ENCODE results near the gene LRRC10B.

GRCh38 chr11:61511383-61511782 is 2.8 kb downstream of the LRRC10B start:
- TF ChIP-seq, protein P1, sequence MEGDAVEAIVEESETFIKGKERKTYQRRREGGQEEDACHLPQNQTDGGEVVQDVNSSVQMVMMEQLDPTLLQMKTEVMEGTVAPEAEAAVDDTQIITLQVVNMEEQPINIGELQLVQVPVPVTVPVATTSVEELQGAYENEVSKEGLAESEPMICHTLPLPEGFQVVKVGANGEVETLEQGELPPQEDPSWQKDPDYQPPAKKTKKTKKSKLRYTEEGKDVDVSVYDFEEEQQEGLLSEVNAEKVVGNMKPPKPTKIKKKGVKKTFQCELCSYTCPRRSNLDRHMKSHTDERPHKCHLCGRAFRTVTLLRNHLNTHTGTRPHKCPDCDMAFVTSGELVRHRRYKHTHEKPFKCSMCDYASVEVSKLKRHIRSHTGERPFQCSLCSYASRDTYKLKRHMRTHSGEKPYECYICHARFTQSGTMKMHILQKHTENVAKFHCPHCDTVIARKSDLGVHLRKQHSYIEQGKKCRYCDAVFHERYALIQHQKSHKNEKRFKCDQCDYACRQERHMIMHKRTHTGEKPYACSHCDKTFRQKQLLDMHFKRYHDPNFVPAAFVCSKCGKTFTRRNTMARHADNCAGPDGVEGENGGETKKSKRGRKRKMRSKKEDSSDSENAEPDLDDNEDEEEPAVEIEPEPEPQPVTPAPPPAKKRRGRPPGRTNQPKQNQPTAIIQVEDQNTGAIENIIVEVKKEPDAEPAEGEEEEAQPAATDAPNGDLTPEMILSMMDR (IDR thresholded peaks at IDR 0.05 in 2 of 3, conservative IDR thresholded peaks at IDR 0.05 in 1 of 3; ENCODE audit: borderline replicate concordance in 1 of 3, insufficient read depth in 1 of 3, low read depth in 2 of 3, low read length in 2 of 3): no peak
- TF ChIP-seq POLR2A (IDR thresholded peaks at IDR 0.05; ENCODE audit: borderline replicate concordance, extremely low read depth, insufficient read depth, insufficient read length) (no peak), SP1 (IDR thresholded peaks at IDR 0.05; ENCODE audit: low read depth) (no peak), EZH2 (IDR thresholded peaks at IDR 0.05) (no peak), TCF7L2 (IDR thresholded peaks at IDR 0.05; ENCODE audit: borderline replicate concordance, extremely low read depth, insufficient read depth, insufficient read length) (no peak), ELF1 (IDR thresholded peaks at IDR 0.05; ENCODE audit: borderline replicate concordance, low read depth) (no peak), POLR2AphosphoS5 (IDR thresholded peaks at IDR 0.05; ENCODE audit: low read depth, low read length) (no peak), EZH2phosphoT487 (IDR thresholded peaks at IDR 0.05; ENCODE audit: borderline replicate concordance) (no peak), JUND (IDR thresholded peaks at IDR 0.05) (no peak)
- TF ChIP-seq, protein P2, sequence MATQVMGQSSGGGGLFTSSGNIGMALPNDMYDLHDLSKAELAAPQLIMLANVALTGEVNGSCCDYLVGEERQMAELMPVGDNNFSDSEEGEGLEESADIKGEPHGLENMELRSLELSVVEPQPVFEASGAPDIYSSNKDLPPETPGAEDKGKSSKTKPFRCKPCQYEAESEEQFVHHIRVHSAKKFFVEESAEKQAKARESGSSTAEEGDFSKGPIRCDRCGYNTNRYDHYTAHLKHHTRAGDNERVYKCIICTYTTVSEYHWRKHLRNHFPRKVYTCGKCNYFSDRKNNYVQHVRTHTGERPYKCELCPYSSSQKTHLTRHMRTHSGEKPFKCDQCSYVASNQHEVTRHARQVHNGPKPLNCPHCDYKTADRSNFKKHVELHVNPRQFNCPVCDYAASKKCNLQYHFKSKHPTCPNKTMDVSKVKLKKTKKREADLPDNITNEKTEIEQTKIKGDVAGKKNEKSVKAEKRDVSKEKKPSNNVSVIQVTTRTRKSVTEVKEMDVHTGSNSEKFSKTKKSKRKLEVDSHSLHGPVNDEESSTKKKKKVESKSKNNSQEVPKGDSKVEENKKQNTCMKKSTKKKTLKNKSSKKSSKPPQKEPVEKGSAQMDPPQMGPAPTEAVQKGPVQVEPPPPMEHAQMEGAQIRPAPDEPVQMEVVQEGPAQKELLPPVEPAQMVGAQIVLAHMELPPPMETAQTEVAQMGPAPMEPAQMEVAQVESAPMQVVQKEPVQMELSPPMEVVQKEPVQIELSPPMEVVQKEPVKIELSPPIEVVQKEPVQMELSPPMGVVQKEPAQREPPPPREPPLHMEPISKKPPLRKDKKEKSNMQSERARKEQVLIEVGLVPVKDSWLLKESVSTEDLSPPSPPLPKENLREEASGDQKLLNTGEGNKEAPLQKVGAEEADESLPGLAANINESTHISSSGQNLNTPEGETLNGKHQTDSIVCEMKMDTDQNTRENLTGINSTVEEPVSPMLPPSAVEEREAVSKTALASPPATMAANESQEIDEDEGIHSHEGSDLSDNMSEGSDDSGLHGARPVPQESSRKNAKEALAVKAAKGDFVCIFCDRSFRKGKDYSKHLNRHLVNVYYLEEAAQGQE (IDR thresholded peaks at IDR 0.05; ENCODE audit: low read depth): no peak
- TF ChIP-seq, protein P3, sequence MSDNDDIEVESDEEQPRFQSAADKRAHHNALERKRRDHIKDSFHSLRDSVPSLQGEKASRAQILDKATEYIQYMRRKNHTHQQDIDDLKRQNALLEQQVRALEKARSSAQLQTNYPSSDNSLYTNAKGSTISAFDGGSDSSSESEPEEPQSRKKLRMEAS (IDR thresholded peaks at IDR 0.05): no peak

Data from HCT116 (cell line).